GM12878 (cell line): Measurements from ENCODE around the gene CDH4. TPM values are rescaled to one million over a fixed set of nuclear protein-coding genes. Genes with fewer than 3 reads are reported as not detected.

Source experiments
- ATAC-seq: fragments of 200-7000 bp; cut with Tn5 transposase; 3 replicates; pipeline ENCODE4 v1.9.1; 2020; ENCODE audit warnings: mild to moderate bottlenecking, moderate library complexity
- BruUV-seq: library from RNA; stranded (reverse); fragments of 400-500 nt; replicated peaks from 2 replicates; lab custom pipeline; 2021; lab: Mats Ljungman, UMichigan
- CTCF ChIA-PET: fragments of 300-600 bp; sonication (Branson Sonifier 250); formaldehyde crosslinking; extraction: SDS; loops from one replicate; lab custom pipeline; 2021; ENCODE audit warnings: inconsistent platforms; lab: Yijun Ruan, JAX
- POLR2A ChIA-PET: fragments of 350-600 bp; formaldehyde crosslinking; extraction: SDS; loops from one replicate; lab custom pipeline; 2021; ENCODE audit warnings: inconsistent platforms; lab: Charles Lee
- RAD21 ChIA-PET: fragments of 300-600 bp; sonication (Branson Sonifier 250); formaldehyde crosslinking; loops from one replicate; lab custom pipeline; 2023; ENCODE audit warnings: antibody characterized with exemption; ENCODE audit not compliant: unreplicated experiment; lab: Charles Lee
- SMC1A ChIA-PET: fragments of 300-600 bp; sonication (Branson Sonifier 250); formaldehyde crosslinking; loops from one replicate; lab custom pipeline; 2023; ENCODE audit not compliant: unreplicated experiment, uncharacterized antibody; lab: Charles Lee
- DNase-seq: peaks from one replicate; pipeline ENCODE4 v3.0.0-alpha.2; 2011; ENCODE audit warnings: low read depth, low spot score
- FAIRE-seq: peaks from 3 replicates; lab custom pipeline; 2011; peaks lifted over from hg19 to GRCh38; lab: Jason Lieb, UNC
- H2AFZ ChIP-seq: 2 replicates; pipeline ENCODE4 v1.6.0; 2011; ENCODE audit warnings: low read depth, low read length, control low read depth; ENCODE audit not compliant: control insufficient read depth
- H3K27ac ChIP-seq: 2 replicates; pipeline ENCODE4 v1.5.1; 2011; ENCODE audit warnings: control low read depth; ENCODE audit not compliant: control insufficient read depth, insufficient read depth
- H3K27me3 ChIP-seq, 2 experiments: replicated peaks in 1 of 2; 2 replicates each; pipeline versions ENCODE4 v1.6.0 to v1.6.1; 2011; ENCODE audit warnings: low read length in 1 of 2; ENCODE audit not compliant: control insufficient read depth in 2 of 2, insufficient read depth in 2 of 2
- H3K36me3 ChIP-seq, 2 experiments: 2 replicates each; pipeline ENCODE4 v1.5.1; 2011; ENCODE audit warnings: low read length in 1 of 2; ENCODE audit not compliant: control insufficient read depth in 2 of 2, insufficient read depth in 2 of 2
- H3K4me1 ChIP-seq: 2 replicates; pipeline ENCODE4 v1.6.1; 2011; ENCODE audit warnings: mild to moderate bottlenecking, low read length, moderate library complexity, mixed read lengths; ENCODE audit not compliant: control insufficient read depth, insufficient read depth
- H3K4me2 ChIP-seq: 2 replicates; pipeline ENCODE4 v1.6.0; 2011; ENCODE audit warnings: control low read depth; ENCODE audit not compliant: control insufficient read depth, insufficient read depth
- H3K4me3 ChIP-seq: fragments of 200-600 bp; sonication (generic); 2 replicates; pipeline ENCODE4 v1.5.1; 2016
- H3K79me2 ChIP-seq: 2 replicates; pipeline ENCODE4 v1.6.0; 2011; ENCODE audit warnings: low read length; ENCODE audit not compliant: control insufficient read depth, insufficient read depth
- H3K9ac ChIP-seq: 2 replicates; pipeline ENCODE4 v1.8.0; 2011; ENCODE audit warnings: low read length, control low read depth, mixed read lengths; ENCODE audit not compliant: control insufficient read depth, insufficient read depth
- H3K9me3 ChIP-seq: replicated peaks from 3 replicates; pipeline ENCODE4 v1.5.1; 2011; ENCODE audit warnings: mild to moderate bottlenecking, low read length; ENCODE audit not compliant: control insufficient read depth, insufficient read depth
- H4K20me1 ChIP-seq: 2 replicates; pipeline ENCODE4 v1.6.0; 2011; ENCODE audit not compliant: control insufficient read depth, insufficient read depth
- BMI1 ChIP-seq: fragments of 450-650 bp; IDR thresholded peaks from 2 replicates; pipeline ENCODE4 v1.6.1; 2016; ENCODE audit warnings: mild to moderate bottlenecking, moderate library complexity, borderline replicate concordance
- CEBPB ChIP-seq, 2 experiments: fragments of 150-350 bp in 1 of 2; IDR thresholded peaks; 2 replicates each; pipeline ENCODE4 v1.6.1; 2012 to 2014; ENCODE audit warnings: low read depth in 2 of 2, low read length in 2 of 2, borderline replicate concordance in 1 of 2, inconsistent platforms in 1 of 2
- CHD4 ChIP-seq: fragments of 200-600 bp; sonication (generic); IDR thresholded peaks from 2 replicates; pipeline ENCODE4 v1.6.1; 2016; ENCODE audit warnings: mild to moderate bottlenecking
- GATAD2B ChIP-seq: fragments of 450-650 bp; conservative IDR thresholded peaks from 2 replicates; pipeline ENCODE4 v1.6.1; 2017; ENCODE audit warnings: low read depth, mild to moderate bottlenecking, moderate library complexity
- HDAC6 ChIP-seq: fragments of 200-600 bp; sonication (generic); IDR thresholded peaks from one replicate; pipeline ENCODE4 v1.8.0; 2017; ENCODE audit warnings: antibody characterized with exemption; ENCODE audit not compliant: unreplicated experiment
- IKZF2 ChIP-seq, 2 experiments: fragments of 450-650 bp; IDR thresholded peaks; 2 replicates each; pipeline ENCODE4 v1.6.1; 2017; ENCODE audit warnings: mild to moderate bottlenecking in 2 of 2, moderate library complexity in 2 of 2
- MXI1 ChIP-seq: fragments of 150-350 bp; IDR thresholded peaks from 2 replicates; pipeline ENCODE4 v1.6.1; 2011; ENCODE audit warnings: low read depth, mild to moderate bottlenecking, inconsistent platforms, low read length, improper control_type of control experiment
- NRF1 ChIP-seq: conservative IDR thresholded peaks from 2 replicates; pipeline ENCODE4 v1.6.1; 2011; ENCODE audit warnings: mild to moderate bottlenecking, low read depth, low read length, improper control_type of control experiment
- PML ChIP-seq: IDR thresholded peaks from 2 replicates; pipeline ENCODE4 v1.6.1; 2012; ENCODE audit warnings: low read length, inconsistent platforms
- USF2 ChIP-seq: IDR thresholded peaks from 2 replicates; pipeline ENCODE4 v1.6.1; 2011; ENCODE audit warnings: low read depth, low read length, improper control_type of control experiment, borderline replicate concordance
- WGBS: methylation state at CpG from one replicate; pipeline ENCODE4 v1.1.6; 2016; ENCODE audit warnings: low lambda C conversion rate; ENCODE audit not compliant: insufficient replicate concordance, insufficient coverage; ENCODE audit errors: missing lambda C conversion rate; 5-methylcytosine and 5-hydroxymethylcytosine counted together
- in situ Hi-C: fragments of 300-500 bp; cut with MboI; formaldehyde crosslinking; loops from 9 replicates; pipeline ENCODE4 v1.14.3; 2018; ENCODE audit warnings: mixed read lengths
- intact Hi-C: fragments of 100-400 bp; cut with micrococcal nuclease; formaldehyde crosslinking; loops from one replicate; pipeline ENCODE4 v1.14.2; 2022; ENCODE audit not compliant: unreplicated experiment
- polyA plus RNA-seq, 11 experiments: library from polyadenylated mRNA; depleted of rRNA in 4 of 11; unstranded in 6 of 11; stranded (reverse) in 5 of 11; fragments of >200 nt; fragmentation: Nextera tagmentation in 4 of 11; fragmentation: Illumina TruSeq in 1 of 11; extraction: Ambion mirVana in 4 of 11; extraction: Trizol in 1 of 11; gene quantifications; 1 replicate in 1 of 11; 2 replicates in 10 of 11; pipeline versions ENCODE4 v1.2.1 to v1.2.3, GENCODE V29; 2011 to 2016; ENCODE audit warnings: inconsistent platforms in 2 of 11, missing spikeins in 2 of 11, low read depth in 1 of 11
- total RNA-seq, 4 experiments: library from RNA; depleted of rRNA in 3 of 4; stranded (reverse); fragments of >200 nt in 3 of 4; fragmentation: Illumina TruSeq in 1 of 4; extraction: Trizol in 1 of 4; gene quantifications; 2 replicates each; pipeline versions ENCODE4 v1.2.1 to v1.2.3, GENCODE V29; 2013 to 2021
- TF ChIP-seq, protein P1 (sequence below): fragments of 450-650 bp; formaldehyde crosslinking; IDR thresholded peaks from 2 replicates; pipeline ENCODE4 v1.5.0; 2022; ENCODE audit warnings: mild to moderate bottlenecking, missing genetic modification characterization
- TF ChIP-seq, protein P2 (sequence below): IDR thresholded peaks from 2 replicates; pipeline ENCODE4 v1.6.1; 2011; ENCODE audit warnings: borderline replicate concordance, low read depth, mild to moderate bottlenecking, moderate library complexity, low read length; ENCODE audit not compliant: insufficient read depth, poor library complexity, severe bottlenecking

The CDH4 gene
- total and polyA plus RNA-seq, 10 of the 15 experiments (the other 5 are each of a cell fraction or from before 2014, with no cell fraction given), result not detected

GRCh38 chr20:61451953-61452352, 199.9 kb downstream of the CDH4 start:
- TF ChIP-seq CHD4 (no peak), IKZF2 (IDR thresholded peaks at IDR 0.05) (no peak), NRF1 (no peak), HDAC6 (no peak), USF2 (no peak), GATAD2B (no peak), MXI1 (no peak)
- TF ChIP-seq, all 136 proteins: peak for 0
- H3K27ac ChIP-seq, result no peak overlapping the region
- in situ Hi-C loops (no loop called here), intact Hi-C loops (no loop called here)
- H3K79me2 ChIP-seq, result no peaks in the 10 kb centered on the region
- ChIA-PET CTCF (no interaction called here), POLR2A (no interaction called here), SMC1A (no interaction called here), RAD21 (no interaction called here)
- H3K36me3 ChIP-seq, result no peaks in the 10 kb centered on the region
- H3K9me3 ChIP-seq, result no peaks in the 10 kb centered on the region; the same call in 2 of the 3 replicates
- no peak overlapping the region for H3K4me2 ChIP-seq
- H3K4me3 ChIP-seq, result no peak overlapping the region
- H3K27me3 ChIP-seq, result no peaks in the 10 kb centered on the region
- no peaks in the 10 kb centered on the region for H3K4me1 ChIP-seq
- 52% methylated on average over 8 of the region's 8 CpGs for WGBS
- no peak overlapping the region for H2AFZ ChIP-seq
- DNase-seq, result no peak
- no peak for ATAC-seq
- H3K9ac ChIP-seq, result no peak overlapping the region
- no peaks in the 10 kb centered on the region for H4K20me1 ChIP-seq
- FAIRE-seq, result no peak
- no TSS peak for BruUV-seq

- no peak overlapping the region for H3K4me3 ChIP-seq
- H3K9ac ChIP-seq, result no peak overlapping the region
- no peaks in the 10 kb centered on the region for H3K27me3 ChIP-seq
- 31% methylated on average over 7 of the region's 7 CpGs for WGBS
- H2AFZ ChIP-seq, result no peak overlapping the region
- no peak overlapping the region for H3K4me2 ChIP-seq
- FAIRE-seq (no peak), ATAC-seq (no peak), DNase-seq (no peak)
- H3K79me2 ChIP-seq, result no peaks in the 10 kb centered on the region
- H3K4me1 ChIP-seq, result no peaks in the 10 kb centered on the region
- in situ Hi-C loops (no loop called here), intact Hi-C loops (no loop called here)
- ChIA-PET RAD21 (no interaction called here), CTCF (no interaction called here), POLR2A (no interaction called here), SMC1A (no interaction called here)
- H3K9me3 ChIP-seq, result no peaks in the 10 kb centered on the region; the same call in 2 of the 3 replicates
- no peaks in the 10 kb centered on the region for H4K20me1 ChIP-seq
- no peak overlapping the region for H3K27ac ChIP-seq
- no peaks in the 10 kb centered on the region for H3K36me3 ChIP-seq
- no TSS peak for BruUV-seq
- TF ChIP-seq BMI1, result no peak
- TF ChIP-seq CEBPB (IDR thresholded peaks at IDR 0.05; ENCODE audit: borderline replicate concordance in 1 of 2, low read depth in 2 of 2, low read length in 2 of 2), result no peak
- TF ChIP-seq, protein P1, sequence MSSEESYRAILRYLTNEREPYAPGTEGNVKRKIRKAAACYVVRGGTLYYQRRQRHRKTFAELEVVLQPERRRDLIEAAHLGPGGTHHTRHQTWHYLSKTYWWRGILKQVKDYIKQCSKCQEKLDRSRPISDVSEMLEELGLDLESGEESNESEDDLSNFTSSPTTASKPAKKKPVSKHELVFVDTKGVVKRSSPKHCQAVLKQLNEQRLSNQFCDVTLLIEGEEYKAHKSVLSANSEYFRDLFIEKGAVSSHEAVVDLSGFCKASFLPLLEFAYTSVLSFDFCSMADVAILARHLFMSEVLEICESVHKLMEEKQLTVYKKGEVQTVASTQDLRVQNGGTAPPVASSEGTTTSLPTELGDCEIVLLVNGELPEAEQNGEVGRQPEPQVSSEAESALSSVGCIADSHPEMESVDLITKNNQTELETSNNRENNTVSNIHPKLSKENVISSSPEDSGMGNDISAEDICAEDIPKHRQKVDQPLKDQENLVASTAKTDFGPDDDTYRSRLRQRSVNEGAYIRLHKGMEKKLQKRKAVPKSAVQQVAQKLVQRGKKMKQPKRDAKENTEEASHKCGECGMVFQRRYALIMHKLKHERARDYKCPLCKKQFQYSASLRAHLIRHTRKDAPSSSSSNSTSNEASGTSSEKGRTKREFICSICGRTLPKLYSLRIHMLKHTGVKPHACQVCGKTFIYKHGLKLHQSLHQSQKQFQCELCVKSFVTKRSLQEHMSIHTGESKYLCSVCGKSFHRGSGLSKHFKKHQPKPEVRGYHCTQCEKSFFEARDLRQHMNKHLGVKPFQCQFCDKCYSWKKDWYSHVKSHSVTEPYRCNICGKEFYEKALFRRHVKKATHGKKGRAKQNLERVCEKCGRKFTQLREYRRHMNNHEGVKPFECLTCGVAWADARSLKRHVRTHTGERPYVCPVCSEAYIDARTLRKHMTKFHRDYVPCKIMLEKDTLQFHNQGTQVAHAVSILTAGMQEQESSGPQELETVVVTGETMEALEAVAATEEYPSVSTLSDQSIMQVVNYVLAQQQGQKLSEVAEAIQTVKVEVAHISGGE, result no peak
- TF ChIP-seq, protein P2, sequence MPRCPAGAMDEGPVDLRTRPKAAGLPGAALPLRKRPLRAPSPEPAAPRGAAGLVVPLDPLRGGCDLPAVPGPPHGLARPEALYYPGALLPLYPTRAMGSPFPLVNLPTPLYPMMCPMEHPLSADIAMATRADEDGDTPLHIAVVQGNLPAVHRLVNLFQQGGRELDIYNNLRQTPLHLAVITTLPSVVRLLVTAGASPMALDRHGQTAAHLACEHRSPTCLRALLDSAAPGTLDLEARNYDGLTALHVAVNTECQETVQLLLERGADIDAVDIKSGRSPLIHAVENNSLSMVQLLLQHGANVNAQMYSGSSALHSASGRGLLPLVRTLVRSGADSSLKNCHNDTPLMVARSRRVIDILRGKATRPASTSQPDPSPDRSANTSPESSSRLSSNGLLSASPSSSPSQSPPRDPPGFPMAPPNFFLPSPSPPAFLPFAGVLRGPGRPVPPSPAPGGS, result no peak
- TF ChIP-seq PML, result no peak
- no peak for TF ChIP-seq NRF1
Observed at GRCh38 chr20:61453219-61453618, 201.2 kb downstream of the CDH4 start.
